B cell (primary cell): ENCODE measurements around the gene GNB1. TPM values are rescaled to one million over a fixed set of nuclear protein-coding genes. Genes with fewer than 3 reads are reported as not detected.

ENCODE experiments used
- ATAC-seq: fragments of 200-7000 bp; cut with Tn5 transposase; one replicate; pipeline ENCODE4 v1.10.0; 2021; ENCODE audit warnings: low read depth, mild to moderate bottlenecking, moderate number of reproducible peaks, moderate library complexity
- CTCF ChIA-PET: fragments of 350-600 bp; sonication (Branson Sonifier 250); formaldehyde crosslinking; loops from one replicate; lab custom pipeline; 2021; ENCODE audit warnings: antibody characterized with exemption, inconsistent platforms; lab: Charles Lee
- POLR2A ChIA-PET: fragments of 350-600 bp; sonication (Branson Sonifier 250); formaldehyde crosslinking; loops from one replicate; lab custom pipeline; 2021; ENCODE audit warnings: antibody characterized with exemption; lab: Charles Lee
- DNase-seq: peaks from one replicate; pipeline ENCODE4 v3.0.0; 2013
- H2AFZ ChIP-seq: 2 replicates; pipeline ENCODE4 v1.6.1; 2012; ENCODE audit warnings: mild to moderate bottlenecking, low read depth, low read length; ENCODE audit not compliant: insufficient read depth, poor library complexity, severe bottlenecking
- H3K27ac ChIP-seq, 2 donors: 1 replicate in 1 of 2; 2 replicates in 1 of 2; pipeline ENCODE4 v1.5.1; 2012 to 2013; ENCODE audit warnings: low read length in 2 of 2, mild to moderate bottlenecking in 2 of 2, moderate library complexity in 1 of 2
- H3K27me3 ChIP-seq, 4 experiments: fragments of 200-600 bp in 1 of 4; sonication (generic) in 1 of 4; replicated peaks in 1 of 4; 1 replicate in 2 of 4; 2 replicates in 2 of 4; pipeline versions ENCODE4 v1.6.1 to v1.7.0; 2013 to 2016; ENCODE audit warnings: low read length in 3 of 4, mild to moderate bottlenecking in 2 of 4, mixed read lengths in 1 of 4, moderate library complexity in 1 of 4; ENCODE audit not compliant: insufficient read depth in 4 of 4, control insufficient read depth in 3 of 4; ENCODE audit errors: control extremely low read depth in 1 of 4
- H3K36me3 ChIP-seq, 2 experiments: replicated peaks in 1 of 2; 1 replicate in 1 of 2; 2 replicates in 1 of 2; pipeline versions ENCODE4 v1.6.1 to v1.7.1; 2013; ENCODE audit warnings: low read length in 1 of 2; ENCODE audit not compliant: insufficient read depth in 2 of 2, control insufficient read depth in 1 of 2; ENCODE audit errors: control extremely low read depth in 1 of 2, extremely low read depth in 1 of 2
- H3K4me1 ChIP-seq, 2 donors: fragments of 200-600 bp in 1 of 2; sonication (generic) in 1 of 2; 1 replicate in 1 of 2; 2 replicates in 1 of 2; pipeline versions ENCODE4 v1.5.1 to v1.6.1; 2013 to 2017; ENCODE audit warnings: low read length in 2 of 2; ENCODE audit not compliant: control insufficient read depth in 2 of 2, insufficient read depth in 2 of 2
- H3K4me2 ChIP-seq: replicated peaks from 2 replicates; pipeline ENCODE3; 2012; ENCODE audit warnings: mild to moderate bottlenecking, low read depth, low read length; ENCODE audit not compliant: poor library complexity, severe bottlenecking
- H3K4me3 ChIP-seq, 5 experiments: fragments of 200-600 bp in 1 of 5; sonication (generic) in 1 of 5; 1 replicate in 3 of 5; 2 replicates in 2 of 5; pipeline versions ENCODE4 v1.5.1 to v1.7.0; 2011 to 2016; ENCODE audit warnings: low read length in 4 of 5, mild to moderate bottlenecking in 4 of 5, low read depth in 2 of 5, control low read depth in 1 of 5, moderate library complexity in 1 of 5; ENCODE audit not compliant: insufficient read depth in 1 of 5; ENCODE audit errors: control extremely low read depth in 1 of 5, extremely low read depth in 1 of 5
- H3K79me2 ChIP-seq: fragments of 200-600 bp; sonication (generic); one replicate; pipeline ENCODE4 v1.6.0; 2016; ENCODE audit warnings: low read length; ENCODE audit not compliant: control insufficient read depth, insufficient read depth
- H3K9ac ChIP-seq: fragments of 200-600 bp; sonication (generic); 2 replicates; pipeline ENCODE4 v1.6.1; 2017; ENCODE audit warnings: mild to moderate bottlenecking, low read length, moderate library complexity
- H3K9me3 ChIP-seq, 3 donors: one replicate each; pipeline versions ENCODE4 v1.6.1 to v1.7.1; 2013; ENCODE audit warnings: low read length in 2 of 3; ENCODE audit not compliant: control insufficient read depth in 2 of 3, insufficient read depth in 1 of 3; ENCODE audit errors: control extremely low read depth in 1 of 3
- H4K20me1 ChIP-seq: 2 replicates; pipeline ENCODE4 v1.6.0; 2012; ENCODE audit warnings: mild to moderate bottlenecking, low read length; ENCODE audit not compliant: insufficient read depth, control insufficient read depth, poor library complexity, severe bottlenecking
- H3K27ac Mint-ChIP-seq: one replicate; pipeline ENCODE4 v1.8.0; 2021; ENCODE audit warnings: mixed read lengths
- H3K27me3 Mint-ChIP-seq: one replicate; pipeline ENCODE4 v1.8.0; 2021; ENCODE audit warnings: mixed read lengths
- H3K4me1 Mint-ChIP-seq: one replicate; pipeline ENCODE4 v1.8.0; 2021; ENCODE audit warnings: mixed read lengths
- H3K4me3 Mint-ChIP-seq: one replicate; pipeline ENCODE4 v1.8.0; 2021; ENCODE audit warnings: mixed read lengths
- H3K9me3 Mint-ChIP-seq: one replicate; pipeline ENCODE4 v1.8.0; 2022; ENCODE audit warnings: mixed read lengths; ENCODE audit not compliant: insufficient read depth
- EZH2 ChIP-seq: IDR thresholded peaks from 2 replicates; pipeline ENCODE4 v1.6.1; 2012; ENCODE audit warnings: borderline replicate concordance, low read depth, mild to moderate bottlenecking, moderate library complexity, low read length; ENCODE audit not compliant: insufficient read depth, poor library complexity, severe bottlenecking
- WGBS: methylation state at CpG from one replicate; pipeline ENCODE4 v1.1.5; 2013; ENCODE audit warnings: missing lambda C conversion rate; ENCODE audit not compliant: insufficient coverage; 5-methylcytosine and 5-hydroxymethylcytosine counted together
- intact Hi-C: fragments of 100-400 bp; cut with micrococcal nuclease; formaldehyde crosslinking; loops from one replicate; pipeline ENCODE4 v1.10.0; 2022
- polyA plus RNA-seq: library from polyadenylated mRNA; depleted of rRNA; stranded (reverse); fragments of >200 nt; gene quantifications from 2 replicates; pipeline ENCODE4 v1.2.3, GENCODE V29; 2012
- total RNA-seq, 2 donors: library from RNA; stranded (reverse); fragments of 120-200 nt in 1 of 2; gene quantifications; 1 replicate in 1 of 2; 2 replicates in 1 of 2; pipeline versions ENCODE4 v1.2.3 to v1.2.4, GENCODE V29; 2013 to 2022
- TF ChIP-seq, protein P1 (sequence below): fragments of 200-600 bp; IDR thresholded peaks from one replicate; pipeline ENCODE4 v1.8.0; 2022; ENCODE audit warnings: antibody characterized with exemption, mild to moderate bottlenecking

Gene GNB1
- total and polyA plus RNA-seq, 2 donors (not counting 1 experiment from before 2014, with no cell fraction given) = 249 to 269 TPM

DNA sequence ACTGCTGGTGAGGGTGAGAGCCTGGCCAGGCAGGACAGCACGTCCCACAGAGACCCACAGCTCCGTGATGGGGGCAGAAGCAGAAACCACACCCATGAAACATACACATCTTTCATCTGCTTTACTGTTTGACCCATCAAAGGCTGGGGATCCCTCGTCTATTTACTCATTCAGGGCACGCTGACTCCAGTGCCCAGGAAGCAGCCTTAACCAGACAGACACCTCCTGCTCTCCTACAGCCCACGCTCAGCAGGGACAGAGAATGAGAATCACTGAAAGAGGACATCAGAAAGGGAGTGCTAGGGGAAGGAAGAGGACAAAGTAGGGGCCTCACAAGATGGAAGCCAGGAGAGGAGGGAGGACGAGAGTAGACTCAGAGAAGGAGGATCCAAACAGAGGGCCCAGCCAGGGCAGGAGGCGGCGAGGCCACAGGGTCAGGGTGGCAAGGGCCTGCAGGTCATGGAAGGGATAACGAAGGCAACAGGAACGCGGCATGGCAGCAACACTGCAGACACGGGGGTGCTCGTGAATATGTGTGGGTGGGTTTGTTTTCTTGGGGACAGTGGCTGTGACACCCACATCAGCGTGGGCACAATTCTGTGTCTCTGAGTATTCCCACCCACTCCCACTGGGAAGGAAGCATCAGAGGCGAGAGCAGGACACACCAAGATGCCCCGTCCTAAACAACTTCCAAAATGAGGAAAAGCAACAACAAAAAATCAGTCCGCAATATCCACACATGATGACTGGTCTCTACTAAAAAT is 97.2 kb downstream of the GNB1 start:
- Mint-ChIP-seq H3K27me3 (no peaks in the 10 kb centered on the region), H3K4me3 (no peak overlapping the region), H3K4me1 (peaks cover 24% of the 10 kb centered on the region), H3K9me3 (no peaks in the 10 kb centered on the region), H3K27ac (peak overlapping the region; percentile 68)
- TF ChIP-seq EZH2 = no peak
- TF ChIP-seq, protein P1, sequence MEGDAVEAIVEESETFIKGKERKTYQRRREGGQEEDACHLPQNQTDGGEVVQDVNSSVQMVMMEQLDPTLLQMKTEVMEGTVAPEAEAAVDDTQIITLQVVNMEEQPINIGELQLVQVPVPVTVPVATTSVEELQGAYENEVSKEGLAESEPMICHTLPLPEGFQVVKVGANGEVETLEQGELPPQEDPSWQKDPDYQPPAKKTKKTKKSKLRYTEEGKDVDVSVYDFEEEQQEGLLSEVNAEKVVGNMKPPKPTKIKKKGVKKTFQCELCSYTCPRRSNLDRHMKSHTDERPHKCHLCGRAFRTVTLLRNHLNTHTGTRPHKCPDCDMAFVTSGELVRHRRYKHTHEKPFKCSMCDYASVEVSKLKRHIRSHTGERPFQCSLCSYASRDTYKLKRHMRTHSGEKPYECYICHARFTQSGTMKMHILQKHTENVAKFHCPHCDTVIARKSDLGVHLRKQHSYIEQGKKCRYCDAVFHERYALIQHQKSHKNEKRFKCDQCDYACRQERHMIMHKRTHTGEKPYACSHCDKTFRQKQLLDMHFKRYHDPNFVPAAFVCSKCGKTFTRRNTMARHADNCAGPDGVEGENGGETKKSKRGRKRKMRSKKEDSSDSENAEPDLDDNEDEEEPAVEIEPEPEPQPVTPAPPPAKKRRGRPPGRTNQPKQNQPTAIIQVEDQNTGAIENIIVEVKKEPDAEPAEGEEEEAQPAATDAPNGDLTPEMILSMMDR = no peak
- H3K36me3 ChIP-seq = peaks cover 8 to 83% of the 10 kb centered on the region in 2 experiments
- peak overlapping the region in 1 of 2 donors; percentile 8 for H3K27ac ChIP-seq
- intact Hi-C loops = no loop called here
- no peak overlapping the region for H2AFZ ChIP-seq
- no peaks in the 10 kb centered on the region for H3K27me3 ChIP-seq
- H3K9ac ChIP-seq = no peak overlapping the region
- peaks cover 12 to 15% of the 10 kb centered on the region in 2 donors for H3K4me1 ChIP-seq
- H3K9me3 ChIP-seq = no peaks in the 10 kb centered on the region
- ATAC-seq (no peak), DNase-seq (no peak)
- no peak overlapping the region for H3K4me2 ChIP-seq
- H3K79me2 ChIP-seq = peaks cover 97% of the 10 kb centered on the region
- POLR2A ChIA-PET = interaction anchor here (0.7 kb wide), 1 partner anchor 9 kb away, joined by 3 read pairs; no protein-coding TSS in a partner anchor
- H4K20me1 ChIP-seq = peaks cover 72% of the 10 kb centered on the region
- WGBS = 98% methylated on average over 12 of the region's 17 CpGs
- H3K4me3 ChIP-seq = no peak overlapping the region
- CTCF ChIA-PET = no interaction called here
